Testis (tissue), 3 donors: ENCODE measurements around the gene PCDH12. TPM values are rescaled to one million over a fixed set of nuclear protein-coding genes. Genes with fewer than 3 reads are reported as not detected.

ENCODE experiments used
- DNase-seq: peaks from one replicate; pipeline ENCODE4 v3.0.0-alpha.2; 2019
- H3K27ac ChIP-seq, 2 donors: fragments of 200-600 bp; sonication (generic); one replicate each; pipeline ENCODE4 v1.5.1; 2019
- H3K27me3 ChIP-seq: fragments of 200-600 bp; sonication (generic); one replicate; pipeline ENCODE4 v1.5.1; 2019
- H3K36me3 ChIP-seq: fragments of 200-600 bp; sonication (generic); one replicate; pipeline ENCODE4 v1.5.1; 2017; ENCODE audit warnings: low read depth; ENCODE audit errors: missing control alignments
- H3K4me1 ChIP-seq: fragments of 200-600 bp; sonication (generic); one replicate; pipeline ENCODE4 v1.5.1; 2019
- H3K4me3 ChIP-seq, 2 donors: fragments of 200-600 bp; sonication (generic); one replicate each; pipeline ENCODE4 v1.5.1; 2017 to 2019
- H3K9me3 ChIP-seq: fragments of 200-600 bp; sonication (generic); one replicate; pipeline ENCODE4 v1.5.1; 2017
- CTCF ChIP-seq, 3 experiments: fragments of 450-650 bp in 2 of 3; fragments of 200-600 bp in 1 of 3; sonication (generic) in 1 of 3; IDR thresholded peaks; one replicate each; pipeline ENCODE4 v1.5.1; 2016 to 2019; ENCODE audit warnings: antibody characterized with exemption in 3 of 3, mild to moderate bottlenecking in 2 of 3, moderate library complexity in 1 of 3
- POLR2A ChIP-seq: fragments of 450-650 bp; IDR thresholded peaks from one replicate; pipeline ENCODE4 v1.6.1; 2017; ENCODE audit warnings: antibody characterized with exemption, mild to moderate bottlenecking, moderate library complexity
- WGBS, 2 donors: methylation state at CpG; one replicate each; pipeline ENCODE4 v1.1.5; 2018; 5-methylcytosine and 5-hydroxymethylcytosine counted together
- intact Hi-C: fragments of 100-400 bp; cut with DNase I; formaldehyde crosslinking; loops from one replicate; pipeline ENCODE4 v1.15.1; 2023; ENCODE audit warnings: low total_unique reads
- polyA plus RNA-seq: library from polyadenylated mRNA; stranded (reverse); fragments of 350-450 nt; fragmentation: Illumina TruSeq; extraction: RNeasy Lipid Tissue Mini Kit (QIAGEN cat#74804); gene quantifications from one replicate; pipeline ENCODE4 v1.2.3, GENCODE V29; 2014; ENCODE audit warnings: low read depth, low replicate concordance; ENCODE audit not compliant: insufficient read depth
- total RNA-seq, 2 donors: library from RNA; depleted of rRNA; stranded (reverse); fragments of >200 nt; gene quantifications; one replicate each; pipeline ENCODE4 v1.2.3, GENCODE V29; 2016

PCDH12 gene
- total and polyA plus RNA-seq, 3 donors from 2014 or later, result 0.31 to 2.0 (median 1.6) TPM

GRCh38 chr5:141982626-141983025 is 24.6 kb upstream of the PCDH12 start:
- 46 to 63% methylated on average over 2 of the region's 2 CpGs for WGBS, 2 donors
- TF ChIP-seq CTCF (IDR thresholded peaks at IDR 0.05), result no peak
- no peak for TF ChIP-seq POLR2A

GRCh38 chr5:141978389-141978788 is 20.4 kb upstream of the PCDH12 start:
- H3K27me3 ChIP-seq, result no peaks in the 10 kb centered on the region
- no peak overlapping the region for H3K27ac ChIP-seq
- no peak for DNase-seq
- H3K36me3 ChIP-seq, result no peaks in the 10 kb centered on the region
- TF ChIP-seq CTCF (IDR thresholded peaks at IDR 0.05) (no peak), POLR2A (no peak)
- intact Hi-C loops, result no loop called here
- no peak overlapping the region for H3K4me3 ChIP-seq
- H3K4me1 ChIP-seq, result peaks cover 7% of the 10 kb centered on the region
- no peaks in the 10 kb centered on the region for H3K9me3 ChIP-seq

More at GRCh38 chr5:141982626-141983025, 24.6 kb upstream of the PCDH12 start:
- intact Hi-C loops, result no loop called here
- H3K4me3 ChIP-seq, result no peak overlapping the region
- no peaks in the 10 kb centered on the region for H3K36me3 ChIP-seq
- no peak overlapping the region for H3K27ac ChIP-seq
- H3K4me1 ChIP-seq, result peaks cover 2% of the 10 kb centered on the region
- no peak for DNase-seq
- no peaks in the 10 kb centered on the region for H3K9me3 ChIP-seq
- H3K27me3 ChIP-seq, result no peaks in the 10 kb centered on the region

GRCh38 chr5:141976176-141976575 is 18.2 kb upstream of the PCDH12 start:
- intact Hi-C loops, result no loop called here
- no peak overlapping the region for H3K27ac ChIP-seq
- H3K36me3 ChIP-seq, result no peaks in the 10 kb centered on the region
- no peak overlapping the region for H3K4me3 ChIP-seq
- peaks cover 8% of the 10 kb centered on the region for H3K4me1 ChIP-seq
- WGBS, 2 donors, result 91 to 96% methylated on average over 6 of the region's 6 CpGs
- H3K9me3 ChIP-seq, result no peaks in the 10 kb centered on the region
- TF ChIP-seq POLR2A, result no peak
- TF ChIP-seq CTCF (IDR thresholded peaks at IDR 0.05), result no peak
- DNase-seq, result no peak
- no peaks in the 10 kb centered on the region for H3K27me3 ChIP-seq

- H3K36me3 ChIP-seq, result no peaks in the 10 kb centered on the region
- no peaks in the 10 kb centered on the region for H3K9me3 ChIP-seq
- H3K27ac ChIP-seq, result no peak overlapping the region
- DNase-seq, result no peak
- intact Hi-C loops, result no loop called here
- peaks cover 25% of the 10 kb centered on the region for H3K4me1 ChIP-seq
- no peak overlapping the region for H3K4me3 ChIP-seq
- TF ChIP-seq POLR2A (no peak), CTCF (IDR thresholded peaks at IDR 0.05) (no peak)
- 89 to 93% methylated on average over 1 of the region's 1 CpG for WGBS, 2 donors
- H3K27me3 ChIP-seq, result no peaks in the 10 kb centered on the region
These were observed 16.0 kb upstream of the PCDH12 start for GRCh38 chr5:141973871-141974595.
